Heart left ventricle (tissue), 13 donors: Measurements from ENCODE around the gene KCNMB2.

Source experiments
- CTCF ChIP-seq, 12 donors: fragments of 200-600 bp; sonication (generic) in 4 of 12; IDR thresholded peaks; one replicate each; pipeline versions ENCODE4 v1.5.0 to v1.8.0; 2018 to 2022; ENCODE audit warnings: antibody characterized with exemption in 12 of 12, mild to moderate bottlenecking in 5 of 12
- POLR2A ChIP-seq, 2 donors: fragments of 450-650 bp; IDR thresholded peaks; one replicate each; pipeline ENCODE4 v1.6.1; 2017; ENCODE audit warnings: antibody characterized with exemption in 2 of 2, mild to moderate bottlenecking in 2 of 2, moderate library complexity in 2 of 2
- donor health status: ischemic (EF 13 %, LVEDD 7.1; RV severe dilation, severe dysfunction).
- donor health status: DM: no; HTN: yes; CAD: no.
- donor health status: DM: no; HTN: no; CAD: no.
- donor health status: ischemic (EF 25% LVEDD 6.9; RV normal size, moderate dysfunction).
- donor health status: ischemic (EF 25% LVEDD 5.7; RV mildly dilated, moderate dysfunction).
- donor health status: ischemic (EF 35%, LVEDD 5.7; RV mildly dilated, moderate dysfunction).
- donor health status: nonischemic (EF 11% LVEDD 7.7; RV severe dilation, severe dysfunction).
- donor health status: DM: yes; HTN: yes; CAD: no.
- donor health status: PGD.
- donor health status: ischemic (EF 29% LVEDD 5.4; RV normal size, mild dysfunction).
- donor health status: nonischemic (EF 23%, LVEDD 6.1; RV moderate dilation, normal function).

GRCh38 chr3:178709051-178709450 lies 172.8 kb downstream of the KCNMB2 start:
- no peak for TF ChIP-seq CTCF (IDR thresholded peaks at IDR 0.05)
- TF ChIP-seq POLR2A (IDR thresholded peaks at IDR 0.05) = no peak
